Liver (tissue), 9 donors: ENCODE results near the gene RPL7A. TPM values are rescaled to one million over a fixed set of nuclear protein-coding genes. Genes with fewer than 3 reads are reported as not detected.

Experiments used
- DNase-seq: peaks from one replicate; pipeline ENCODE4 v3.0.0-alpha.2; 2017; ENCODE audit warnings: low spot score
- H3K27ac ChIP-seq, 2 donors: one replicate each; pipeline ENCODE4 v1.7.0; 2013; ENCODE audit warnings: inconsistent platforms in 2 of 2, low read length in 2 of 2, control low read depth in 1 of 2, low read depth in 1 of 2, mild to moderate bottlenecking in 1 of 2
- H3K27me3 ChIP-seq, 4 donors: one replicate each; pipeline versions ENCODE4 v1.6.1 to v1.7.0; 2013; ENCODE audit warnings: low read length in 3 of 4, inconsistent platforms in 1 of 4, mild to moderate bottlenecking in 1 of 4, moderate library complexity in 1 of 4; ENCODE audit not compliant: control insufficient read depth in 4 of 4, insufficient read depth in 4 of 4
- H3K36me3 ChIP-seq, 4 donors: one replicate each; pipeline versions ENCODE4 v1.6.1 to v1.7.0; 2013; ENCODE audit warnings: low read length in 3 of 4, mild to moderate bottlenecking in 3 of 4, low read depth in 1 of 4, moderate library complexity in 1 of 4; ENCODE audit not compliant: control insufficient read depth in 4 of 4, insufficient read depth in 3 of 4
- H3K4me1 ChIP-seq, 4 donors: one replicate each; pipeline versions ENCODE4 v1.6.1 to v1.7.0; 2013; ENCODE audit warnings: low read length in 3 of 4, mild to moderate bottlenecking in 3 of 4, moderate library complexity in 1 of 4; ENCODE audit not compliant: control insufficient read depth in 4 of 4, insufficient read depth in 4 of 4
- H3K4me3 ChIP-seq, 3 donors: one replicate each; pipeline versions ENCODE4 v1.6.1 to v1.7.0; 2013; ENCODE audit warnings: low read length in 3 of 3, control low read depth in 1 of 3, low read depth in 1 of 3, mild to moderate bottlenecking in 1 of 3
- H3K9ac ChIP-seq, 2 donors: one replicate each; pipeline ENCODE4 v1.7.0; 2013; ENCODE audit warnings: low read length in 2 of 2, mild to moderate bottlenecking in 2 of 2, moderate library complexity in 2 of 2, control low read depth in 1 of 2, low read depth in 1 of 2
- H3K9me3 ChIP-seq, 4 donors: one replicate each; pipeline versions ENCODE4 v1.6.1 to v1.7.0; 2013; ENCODE audit warnings: low read length in 3 of 4; ENCODE audit not compliant: control insufficient read depth in 4 of 4
- EGR1 ChIP-seq, 2 donors: IDR thresholded peaks; 2 replicates each; pipeline ENCODE4 v1.6.1; 2016 to 2018; ENCODE audit warnings: antibody characterized with exemption in 2 of 2, low read depth in 2 of 2
- FOXA1 ChIP-seq: IDR thresholded peaks from 2 replicates; pipeline ENCODE4 v1.6.1; 2016; ENCODE audit warnings: antibody characterized with exemption
- GABPA ChIP-seq, 2 donors: IDR thresholded peaks in 1 of 2; conservative IDR thresholded peaks in 1 of 2; 2 replicates each; pipeline ENCODE4 v1.6.1; 2016; ENCODE audit warnings: antibody characterized with exemption in 2 of 2, mild to moderate bottlenecking in 1 of 2, moderate library complexity in 1 of 2
- HNF4A ChIP-seq, 2 donors: conservative IDR thresholded peaks; 2 replicates each; pipeline ENCODE4 v1.6.1; 2016; ENCODE audit warnings: antibody characterized with exemption in 2 of 2, mild to moderate bottlenecking in 2 of 2
- HNF4G ChIP-seq: IDR thresholded peaks from 2 replicates; pipeline ENCODE4 v1.6.1; 2016; ENCODE audit warnings: antibody characterized with exemption
- JUND ChIP-seq, 2 donors: IDR thresholded peaks; 2 replicates each; pipeline ENCODE4 v1.6.1; 2016; ENCODE audit warnings: antibody characterized with exemption in 2 of 2
- NR2F2 ChIP-seq: IDR thresholded peaks from 2 replicates; pipeline ENCODE4 v1.6.1; 2016; ENCODE audit warnings: antibody characterized with exemption
- RAD21 ChIP-seq, 2 donors: IDR thresholded peaks; 2 replicates each; pipeline ENCODE4 v1.6.1; 2016; ENCODE audit warnings: antibody characterized with exemption in 2 of 2, mild to moderate bottlenecking in 2 of 2
- RXRA ChIP-seq, 2 donors: IDR thresholded peaks; 2 replicates each; pipeline ENCODE4 v1.6.1; 2017 to 2018; ENCODE audit warnings: antibody characterized with exemption in 2 of 2, mild to moderate bottlenecking in 1 of 2
- SP1 ChIP-seq: IDR thresholded peaks from 2 replicates; pipeline ENCODE4 v1.6.1; 2018; ENCODE audit warnings: antibody characterized with exemption, mild to moderate bottlenecking
- TAF1 ChIP-seq: conservative IDR thresholded peaks from 2 replicates; pipeline ENCODE4 v1.6.1; 2016; ENCODE audit warnings: antibody characterized with exemption, mild to moderate bottlenecking
- WGBS: extraction: QIAGEN DNeasy Blood & Tissue Kit; methylation state at CpG from one replicate; pipeline ENCODE4 v1.1.7; 2013; 5-methylcytosine and 5-hydroxymethylcytosine counted together
- polyA plus RNA-seq, 2 donors: library from polyadenylated mRNA; stranded (reverse) in 1 of 2; unstranded in 1 of 2; fragments of 200-250 nt in 1 of 2; fragments of >200 nt in 1 of 2; fragmentation: Nextera tagmentation in 1 of 2; extraction: Ambion mirVana in 1 of 2; gene quantifications; one replicate each; pipeline versions ENCODE4 v1.2.1 to v1.2.3, GENCODE V29; 2013 to 2015
- total RNA-seq, 2 donors: library from RNA; depleted of rRNA; stranded (reverse); fragments of >200 nt; gene quantifications; one replicate each; pipeline ENCODE4 v1.2.3, GENCODE V29; 2014
- TF ChIP-seq, protein P1 (sequence below): IDR thresholded peaks from 2 replicates; pipeline ENCODE4 v1.6.1; 2016; ENCODE audit warnings: antibody characterized with exemption
- TF ChIP-seq, protein P2 (sequence below): IDR thresholded peaks from 2 replicates; pipeline ENCODE4 v1.6.1; 2016; ENCODE audit warnings: antibody characterized with exemption, mild to moderate bottlenecking
- TF ChIP-seq, protein P3 (sequence below): fragments of 150-350 bp; IDR thresholded peaks from 2 replicates; pipeline ENCODE4 v1.5.1; 2017; ENCODE audit warnings: improper control_type of control experiment, low read depth, low read length; ENCODE audit not compliant: missing input control
- TF ChIP-seq, protein P4 (sequence below): IDR thresholded peaks from 2 replicates; pipeline ENCODE4 v1.6.1; 2016; ENCODE audit warnings: antibody characterized with exemption
- TF ChIP-seq, protein P5 (sequence below): IDR thresholded peaks from 2 replicates; pipeline ENCODE4 v1.6.1; 2016; ENCODE audit warnings: antibody characterized with exemption
- donor health status: healthy.
- donor health status: healthy.
- donor health status: healthy.
- donor health status: healthy.
- donor health status: healthy.

The RPL7A gene
- total and polyA plus RNA-seq, 4 donors, result 215 to 930 (median 704) TPM

DNA sequence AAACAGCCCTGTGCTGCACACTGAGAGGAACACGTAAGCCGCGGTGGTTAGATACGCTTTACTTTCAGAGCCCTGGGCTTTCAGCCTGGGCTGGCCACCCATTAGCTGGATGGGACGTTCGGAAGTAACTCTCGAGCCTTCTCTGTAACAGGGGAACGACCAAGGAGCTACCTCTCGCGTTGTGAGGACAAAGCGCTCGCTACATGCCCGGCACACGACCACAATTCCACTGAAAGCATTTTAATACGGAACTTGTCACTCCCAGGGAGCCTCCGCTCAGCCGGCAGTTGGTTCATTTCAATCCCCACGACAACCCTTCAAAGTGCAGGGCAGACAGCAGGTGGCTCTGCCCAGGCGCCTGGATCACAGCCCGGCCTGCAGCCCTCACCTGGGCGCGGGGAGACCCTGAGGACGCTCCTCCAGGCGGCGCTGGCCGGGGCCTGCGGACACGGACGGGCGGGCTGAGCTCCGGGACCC is 7.9 kb downstream of the RPL7A start:
- H3K36me3 ChIP-seq, result peaks cover 4 to 37% (median 22%) of the 10 kb centered on the region in 4 donors
- H3K4me3 ChIP-seq, result peak overlapping the region; percentile 68 to 96 (median 87)
- H3K9me3 ChIP-seq, result no peaks in the 10 kb centered on the region
- H3K4me1 ChIP-seq, result peaks cover 9 to 44% (median 26%) of the 10 kb centered on the region in 4 donors
- H3K27ac ChIP-seq, result no peak overlapping the region
- DNase-seq, result no peak
- WGBS, result under 1% methylated on average over 31 of the region's 31 CpGs
- H3K27me3 ChIP-seq, result no peaks in the 10 kb centered on the region
- peak overlapping the region; percentile 67 to 70 for H3K9ac ChIP-seq
- TF ChIP-seq NR2F2, result no peak
- no peak for TF ChIP-seq HNF4G
- no peak for TF ChIP-seq RAD21 (IDR thresholded peaks at IDR 0.05)
- TF ChIP-seq RXRA (IDR thresholded peaks at IDR 0.05), result no peak
- TF ChIP-seq, protein P1, sequence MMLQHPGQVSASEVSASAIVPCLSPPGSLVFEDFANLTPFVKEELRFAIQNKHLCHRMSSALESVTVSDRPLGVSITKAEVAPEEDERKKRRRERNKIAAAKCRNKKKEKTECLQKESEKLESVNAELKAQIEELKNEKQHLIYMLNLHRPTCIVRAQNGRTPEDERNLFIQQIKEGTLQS, result no peak
- TF ChIP-seq JUND (IDR thresholded peaks at IDR 0.05), result no peak
- TF ChIP-seq, protein P2, sequence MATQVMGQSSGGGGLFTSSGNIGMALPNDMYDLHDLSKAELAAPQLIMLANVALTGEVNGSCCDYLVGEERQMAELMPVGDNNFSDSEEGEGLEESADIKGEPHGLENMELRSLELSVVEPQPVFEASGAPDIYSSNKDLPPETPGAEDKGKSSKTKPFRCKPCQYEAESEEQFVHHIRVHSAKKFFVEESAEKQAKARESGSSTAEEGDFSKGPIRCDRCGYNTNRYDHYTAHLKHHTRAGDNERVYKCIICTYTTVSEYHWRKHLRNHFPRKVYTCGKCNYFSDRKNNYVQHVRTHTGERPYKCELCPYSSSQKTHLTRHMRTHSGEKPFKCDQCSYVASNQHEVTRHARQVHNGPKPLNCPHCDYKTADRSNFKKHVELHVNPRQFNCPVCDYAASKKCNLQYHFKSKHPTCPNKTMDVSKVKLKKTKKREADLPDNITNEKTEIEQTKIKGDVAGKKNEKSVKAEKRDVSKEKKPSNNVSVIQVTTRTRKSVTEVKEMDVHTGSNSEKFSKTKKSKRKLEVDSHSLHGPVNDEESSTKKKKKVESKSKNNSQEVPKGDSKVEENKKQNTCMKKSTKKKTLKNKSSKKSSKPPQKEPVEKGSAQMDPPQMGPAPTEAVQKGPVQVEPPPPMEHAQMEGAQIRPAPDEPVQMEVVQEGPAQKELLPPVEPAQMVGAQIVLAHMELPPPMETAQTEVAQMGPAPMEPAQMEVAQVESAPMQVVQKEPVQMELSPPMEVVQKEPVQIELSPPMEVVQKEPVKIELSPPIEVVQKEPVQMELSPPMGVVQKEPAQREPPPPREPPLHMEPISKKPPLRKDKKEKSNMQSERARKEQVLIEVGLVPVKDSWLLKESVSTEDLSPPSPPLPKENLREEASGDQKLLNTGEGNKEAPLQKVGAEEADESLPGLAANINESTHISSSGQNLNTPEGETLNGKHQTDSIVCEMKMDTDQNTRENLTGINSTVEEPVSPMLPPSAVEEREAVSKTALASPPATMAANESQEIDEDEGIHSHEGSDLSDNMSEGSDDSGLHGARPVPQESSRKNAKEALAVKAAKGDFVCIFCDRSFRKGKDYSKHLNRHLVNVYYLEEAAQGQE, result no peak
- TF ChIP-seq SP1, result no peak
- TF ChIP-seq, protein P3, sequence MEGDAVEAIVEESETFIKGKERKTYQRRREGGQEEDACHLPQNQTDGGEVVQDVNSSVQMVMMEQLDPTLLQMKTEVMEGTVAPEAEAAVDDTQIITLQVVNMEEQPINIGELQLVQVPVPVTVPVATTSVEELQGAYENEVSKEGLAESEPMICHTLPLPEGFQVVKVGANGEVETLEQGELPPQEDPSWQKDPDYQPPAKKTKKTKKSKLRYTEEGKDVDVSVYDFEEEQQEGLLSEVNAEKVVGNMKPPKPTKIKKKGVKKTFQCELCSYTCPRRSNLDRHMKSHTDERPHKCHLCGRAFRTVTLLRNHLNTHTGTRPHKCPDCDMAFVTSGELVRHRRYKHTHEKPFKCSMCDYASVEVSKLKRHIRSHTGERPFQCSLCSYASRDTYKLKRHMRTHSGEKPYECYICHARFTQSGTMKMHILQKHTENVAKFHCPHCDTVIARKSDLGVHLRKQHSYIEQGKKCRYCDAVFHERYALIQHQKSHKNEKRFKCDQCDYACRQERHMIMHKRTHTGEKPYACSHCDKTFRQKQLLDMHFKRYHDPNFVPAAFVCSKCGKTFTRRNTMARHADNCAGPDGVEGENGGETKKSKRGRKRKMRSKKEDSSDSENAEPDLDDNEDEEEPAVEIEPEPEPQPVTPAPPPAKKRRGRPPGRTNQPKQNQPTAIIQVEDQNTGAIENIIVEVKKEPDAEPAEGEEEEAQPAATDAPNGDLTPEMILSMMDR, result no peak
- TF ChIP-seq, protein P4, sequence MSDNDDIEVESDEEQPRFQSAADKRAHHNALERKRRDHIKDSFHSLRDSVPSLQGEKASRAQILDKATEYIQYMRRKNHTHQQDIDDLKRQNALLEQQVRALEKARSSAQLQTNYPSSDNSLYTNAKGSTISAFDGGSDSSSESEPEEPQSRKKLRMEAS, result no peak
- TF ChIP-seq EGR1 (IDR thresholded peaks at IDR 0.05; ENCODE audit: low read depth in 2 of 2), result no peak
- TF ChIP-seq, protein P5, sequence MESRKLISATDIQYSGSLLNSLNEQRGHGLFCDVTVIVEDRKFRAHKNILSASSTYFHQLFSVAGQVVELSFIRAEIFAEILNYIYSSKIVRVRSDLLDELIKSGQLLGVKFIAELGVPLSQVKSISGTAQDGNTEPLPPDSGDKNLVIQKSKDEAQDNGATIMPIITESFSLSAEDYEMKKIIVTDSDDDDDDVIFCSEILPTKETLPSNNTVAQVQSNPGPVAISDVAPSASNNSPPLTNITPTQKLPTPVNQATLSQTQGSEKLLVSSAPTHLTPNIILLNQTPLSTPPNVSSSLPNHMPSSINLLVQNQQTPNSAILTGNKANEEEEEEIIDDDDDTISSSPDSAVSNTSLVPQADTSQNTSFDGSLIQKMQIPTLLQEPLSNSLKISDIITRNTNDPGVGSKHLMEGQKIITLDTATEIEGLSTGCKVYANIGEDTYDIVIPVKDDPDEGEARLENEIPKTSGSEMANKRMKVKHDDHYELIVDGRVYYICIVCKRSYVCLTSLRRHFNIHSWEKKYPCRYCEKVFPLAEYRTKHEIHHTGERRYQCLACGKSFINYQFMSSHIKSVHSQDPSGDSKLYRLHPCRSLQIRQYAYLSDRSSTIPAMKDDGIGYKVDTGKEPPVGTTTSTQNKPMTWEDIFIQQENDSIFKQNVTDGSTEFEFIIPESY, result no peak
- no peak for TF ChIP-seq TAF1
- no peak for TF ChIP-seq HNF4A (conservative IDR thresholded peaks at IDR 0.05)
- no peak for TF ChIP-seq GABPA (IDR thresholded peaks at IDR 0.05 in 1 of 2, conservative IDR thresholded peaks at IDR 0.05 in 1 of 2)
- TF ChIP-seq FOXA1, result no peak
